ENCODE results near the gene PLA2G15.

The PLA2G15 gene

DNA sequence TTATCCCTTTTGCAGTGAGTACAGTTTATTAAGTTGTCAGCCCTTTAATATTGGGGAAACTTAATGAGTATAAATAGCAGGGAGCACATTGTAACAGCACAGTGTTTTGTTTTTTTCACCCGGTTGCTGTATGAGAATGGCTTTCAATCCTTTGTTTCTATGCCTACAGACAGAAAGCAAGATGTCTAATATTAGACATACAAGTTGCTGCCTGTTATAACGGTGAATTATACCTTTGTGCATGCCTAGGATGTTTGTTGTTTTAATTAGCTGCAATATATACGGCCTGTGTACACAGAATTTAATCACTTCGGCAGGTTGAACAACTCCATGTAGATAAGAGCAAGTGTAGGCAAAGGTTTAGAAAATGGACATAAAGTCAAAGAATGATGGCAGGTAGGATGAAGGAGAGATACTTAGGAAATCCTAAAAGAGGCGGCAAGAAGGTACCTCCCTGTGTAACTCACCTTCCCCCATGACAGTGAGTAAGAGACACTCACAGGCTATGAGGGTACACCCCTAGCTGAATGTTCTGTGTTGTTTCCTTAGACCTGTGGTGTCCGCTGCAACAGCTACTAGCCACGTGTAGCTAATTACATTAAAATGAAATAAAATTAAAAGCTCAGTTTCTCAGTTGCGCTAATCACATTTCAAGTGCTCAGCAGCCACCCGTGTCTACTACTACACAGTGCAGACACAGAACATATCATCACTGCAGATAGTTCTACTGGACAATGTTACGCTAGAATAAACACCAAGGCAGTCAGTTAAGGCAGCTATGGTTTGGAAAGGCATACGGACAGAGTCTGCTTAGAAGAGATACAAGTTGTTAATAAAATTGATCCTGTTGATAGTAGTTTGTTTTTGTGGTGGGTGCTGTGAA lies 54.6 kb downstream of the PLA2G15 start:
- no peak for DNase-seq

DNA sequence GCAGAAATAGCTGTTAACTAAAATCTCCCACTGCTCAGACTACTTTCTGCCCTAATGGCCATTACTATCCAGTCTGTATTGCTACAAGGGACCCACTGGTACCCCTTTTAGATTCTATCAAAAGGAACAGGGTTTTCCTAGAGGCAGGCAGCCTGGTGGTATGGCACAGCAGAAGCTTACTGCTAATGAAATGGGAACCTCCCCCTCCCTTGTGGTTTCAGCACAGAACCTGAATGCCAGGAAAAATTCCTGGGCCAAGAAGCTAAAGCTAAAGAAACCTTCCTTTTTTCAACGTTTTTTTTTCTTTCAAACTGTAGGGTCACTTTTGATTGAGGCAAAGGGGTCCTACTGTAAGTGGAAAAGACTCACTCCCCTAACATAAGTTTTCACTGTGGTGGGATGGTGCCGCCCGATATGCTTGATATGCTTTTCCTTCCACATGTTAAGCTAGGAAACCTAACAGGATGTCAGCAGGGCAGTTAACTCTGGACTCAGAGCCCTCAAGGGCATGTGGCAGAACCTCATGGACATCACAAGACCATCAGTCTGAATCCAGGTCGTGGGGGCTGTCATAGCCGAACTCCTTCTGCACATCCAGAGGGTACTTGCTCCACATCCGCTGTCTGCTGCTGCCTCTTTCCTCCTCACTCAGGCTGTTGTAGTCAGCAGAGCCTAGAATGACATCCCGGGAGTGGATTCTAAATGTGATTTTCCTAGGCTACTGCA lies 55.7 kb downstream of the PLA2G15 start:
- no peak for DNase-seq

DNA sequence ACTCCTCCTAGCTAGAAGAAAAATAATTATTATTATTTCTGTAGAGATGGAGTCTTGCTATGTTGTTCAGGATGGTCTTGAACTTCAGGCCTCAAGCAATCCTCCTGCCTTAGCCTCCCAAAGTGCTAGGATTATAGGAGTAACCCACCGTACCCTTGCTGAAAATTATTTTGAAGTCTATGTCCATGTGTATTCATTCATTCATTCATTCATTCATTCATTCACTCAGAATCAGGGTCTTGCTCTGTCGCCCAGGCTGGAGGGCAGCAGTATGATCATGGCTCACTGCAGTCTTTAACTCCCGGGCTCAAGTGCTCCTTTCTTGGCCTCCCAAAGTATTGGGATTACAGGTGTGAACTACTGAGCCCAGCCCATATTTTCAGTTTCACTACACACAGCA lies 61.5 kb downstream of the PLA2G15 start:
- DNase-seq = no peak

DNA sequence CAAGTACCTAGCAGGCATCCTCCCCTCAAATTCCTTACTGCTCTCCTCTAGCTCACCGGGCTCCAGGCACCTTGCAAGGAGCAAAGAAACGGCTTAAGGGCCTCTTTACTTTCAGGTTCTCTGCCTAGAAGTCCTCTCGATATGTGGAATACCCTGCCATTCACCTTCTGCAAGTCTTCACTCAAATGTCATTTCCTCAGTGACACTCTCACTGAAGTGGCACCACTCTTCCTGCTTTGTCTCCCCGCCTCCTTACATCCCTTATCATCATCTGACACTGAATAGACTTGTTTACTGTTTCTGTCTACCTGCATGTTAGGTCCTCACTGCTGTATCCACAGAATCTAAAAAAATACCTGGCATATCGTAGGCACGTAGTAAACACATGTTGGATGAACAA lies 64.6 kb downstream of the PLA2G15 start:
- no peak for DNase-seq

DNA sequence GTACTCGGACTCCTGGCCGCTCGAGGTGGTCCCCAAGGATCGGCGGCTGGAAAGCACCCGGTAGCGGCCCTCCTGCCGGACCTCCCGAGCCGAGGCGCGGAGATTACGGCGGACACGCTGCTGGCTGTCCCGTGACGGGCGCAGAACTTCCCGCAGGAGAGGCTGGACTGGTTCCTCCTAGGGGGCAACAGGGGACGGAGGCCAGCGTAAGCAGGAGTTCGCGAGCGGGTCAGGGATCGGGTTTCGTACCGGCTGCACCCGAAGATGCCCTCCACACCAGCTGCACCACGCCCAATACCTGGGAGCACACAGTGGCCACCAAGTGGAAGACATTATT lies 65.2 kb downstream of the PLA2G15 start:
- no peak for DNase-seq
